Endothelial cell of umbilical vein (primary cell): ENCODE measurements around the gene UBE2E2. TPM values are rescaled to one million over a fixed set of nuclear protein-coding genes. Genes with fewer than 3 reads are reported as not detected.

ENCODE experiments used
- BruUV-seq: library from RNA; stranded (reverse); fragments of 400-500 nt; replicated peaks from 2 replicates; lab custom pipeline; 2021; lab: Mats Ljungman, UMichigan
- CTCF ChIA-PET: fragments of 300-600, 350-600 bp; sonication (Branson Sonifier 250); formaldehyde crosslinking; loops from one replicate; lab custom pipeline; 2021; ENCODE audit warnings: antibody characterized with exemption, inconsistent platforms; lab: Charles Lee
- POLR2A ChIA-PET: fragments of 300-600, 350-600 bp; sonication (Branson Sonifier 250); formaldehyde crosslinking; loops from one replicate; lab custom pipeline; 2021; ENCODE audit warnings: antibody characterized with exemption, inconsistent platforms; lab: Charles Lee
- DNase-seq: peaks from one replicate; pipeline ENCODE4 v3.0.0-alpha.2; 2011; ENCODE audit warnings: low read depth, low spot score
- FAIRE-seq: peaks from 2 replicates; lab custom pipeline; 2011; peaks lifted over from hg19 to GRCh38; lab: Jason Lieb, UNC
- H2AFZ ChIP-seq: 2 replicates; pipeline ENCODE4 v1.6.0; 2012; ENCODE audit warnings: low read depth, low read length, control low read depth, inconsistent platforms
- H3K27ac ChIP-seq: 2 replicates; pipeline ENCODE4 v1.5.1; 2011; ENCODE audit warnings: low read depth, mild to moderate bottlenecking, control low read depth, low read length, moderate library complexity; ENCODE audit not compliant: insufficient read depth
- H3K27me3 ChIP-seq, 2 experiments: 2 replicates each; pipeline versions ENCODE4 v1.6.0 to v1.6.1; 2011; ENCODE audit warnings: low read length in 2 of 2, mixed read lengths in 1 of 2; ENCODE audit not compliant: control insufficient read depth in 2 of 2, insufficient read depth in 2 of 2
- H3K36me3 ChIP-seq, 2 experiments: 2 replicates in 1 of 2; 3 replicates in 1 of 2; pipeline ENCODE4 v1.5.1; 2011; ENCODE audit warnings: low read length in 2 of 2, mild to moderate bottlenecking in 1 of 2, moderate library complexity in 1 of 2; ENCODE audit not compliant: control insufficient read depth in 2 of 2, insufficient read depth in 2 of 2; ENCODE audit errors: extremely low read depth in 1 of 2
- H3K4me1 ChIP-seq: 3 replicates; pipeline ENCODE4 v1.5.1; 2011; ENCODE audit warnings: mild to moderate bottlenecking, low read length; ENCODE audit not compliant: control insufficient read depth, insufficient read depth; ENCODE audit errors: extremely low read depth
- H3K4me2 ChIP-seq: 2 replicates; pipeline ENCODE4 v1.6.1; 2011; ENCODE audit warnings: low read length, control low read depth, mixed read lengths; ENCODE audit not compliant: insufficient read depth
- H3K4me3 ChIP-seq, 3 experiments: fragments of 200-600 bp in 1 of 3; sonication (generic), shearing (Covaris generic) in 1 of 3; replicated peaks in 1 of 3; 2 replicates each; pipeline ENCODE4 v1.5.1; 2011 to 2016; ENCODE audit warnings: control low read depth in 3 of 3, low read length in 3 of 3, mild to moderate bottlenecking in 2 of 3, inconsistent platforms in 1 of 3, low read depth in 1 of 3, moderate library complexity in 1 of 3; ENCODE audit not compliant: insufficient read depth in 1 of 3
- H3K79me2 ChIP-seq: 2 replicates; pipeline ENCODE4 v1.6.0; 2012; ENCODE audit warnings: low read length, inconsistent platforms; ENCODE audit not compliant: control insufficient read depth, insufficient read depth
- H3K9ac ChIP-seq: replicated peaks from 2 replicates; pipeline ENCODE3; 2011; ENCODE audit warnings: low read length, control low read depth; ENCODE audit not compliant: insufficient read depth; ENCODE audit errors: extremely low read depth
- H3K9me1 ChIP-seq: replicated peaks from 3 replicates; pipeline ENCODE4 v1.6.0; 2011; ENCODE audit warnings: mild to moderate bottlenecking, low read length; ENCODE audit not compliant: control insufficient read depth, insufficient read depth; ENCODE audit errors: extremely low read depth
- H3K9me3 ChIP-seq: replicated peaks from 2 replicates; pipeline ENCODE4 v1.5.1; 2012; ENCODE audit warnings: low read length, inconsistent platforms; ENCODE audit not compliant: control insufficient read depth, insufficient read depth
- H4K20me1 ChIP-seq: replicated peaks from 2 replicates; pipeline ENCODE3; 2011; ENCODE audit warnings: mild to moderate bottlenecking, low read length; ENCODE audit not compliant: control insufficient read depth, insufficient read depth; ENCODE audit errors: extremely low read depth
- CTCF ChIP-seq, 2 donors: IDR thresholded peaks; 1 replicate in 1 of 2; 2 replicates in 1 of 2; pipeline ENCODE4 v1.5.1; 2011; ENCODE audit warnings: low read length in 2 of 2, mild to moderate bottlenecking in 2 of 2, moderate library complexity in 2 of 2, control low read depth in 1 of 2, inconsistent platforms in 1 of 2, low read depth in 1 of 2; ENCODE audit not compliant: insufficient read depth in 1 of 2; ENCODE audit errors: extremely low read depth in 1 of 2
- EZH2 ChIP-seq: IDR thresholded peaks from 2 replicates; pipeline ENCODE4 v1.6.1; 2012; ENCODE audit warnings: borderline replicate concordance, low read depth, mild to moderate bottlenecking, moderate library complexity, low read length, inconsistent platforms; ENCODE audit not compliant: severe bottlenecking
- FOS ChIP-seq: IDR thresholded peaks from 2 replicates; pipeline ENCODE4 v1.6.1; 2011; ENCODE audit warnings: mild to moderate bottlenecking, low read length, moderate library complexity, borderline replicate concordance; ENCODE audit not compliant: insufficient read depth
- GATA2 ChIP-seq: IDR thresholded peaks from 2 replicates; pipeline ENCODE4 v1.7.0; 2011; ENCODE audit warnings: low read depth, mild to moderate bottlenecking, moderate library complexity, mixed read lengths, low read length; ENCODE audit not compliant: insufficient read length, insufficient read depth
- JUN ChIP-seq: IDR thresholded peaks from 2 replicates; pipeline ENCODE4 v1.6.1; 2011; ENCODE audit warnings: borderline replicate concordance, low read depth; ENCODE audit not compliant: insufficient read length, insufficient read depth
- MYC ChIP-seq: IDR thresholded peaks from one replicate; pipeline ENCODE4 v1.6.1; 2011; ENCODE audit warnings: mild to moderate bottlenecking, low read depth, low read length
- POLR2A ChIP-seq: IDR thresholded peaks from 2 replicates; pipeline ENCODE4 v1.6.1; 2012; ENCODE audit warnings: low read depth, mild to moderate bottlenecking, control low read depth, low read length
- POLR2AphosphoS5 ChIP-seq: IDR thresholded peaks from 2 replicates; pipeline ENCODE4 v1.6.1; 2012; ENCODE audit warnings: low read depth, mild to moderate bottlenecking, control low read depth, low read length, moderate library complexity; ENCODE audit not compliant: insufficient read depth
- dilution Hi-C: fragments of 300-500 bp; cut with MboI; formaldehyde crosslinking; loops from one replicate; pipeline ENCODE4 v1.15.0; 2019; ENCODE audit warnings: low sequenced_read_pairs; ENCODE audit not compliant: extremely low pct_ligation_motif_present
- intact Hi-C: fragments of 100-400 bp; cut with micrococcal nuclease; formaldehyde crosslinking; loops from one replicate; pipeline ENCODE4 v1.10.0; 2022
- polyA plus RNA-seq, 4 experiments: library from polyadenylated mRNA; depleted of rRNA in 3 of 4; stranded (reverse) in 3 of 4; unstranded in 1 of 4; fragments of >200 nt; gene quantifications; 2 replicates each; pipeline versions ENCODE4 v1.2.1 to v1.2.3, GENCODE V29; 2011 to 2012; ENCODE audit warnings: missing spikeins in 1 of 4
- total RNA-seq: library from RNA; stranded (reverse); gene quantifications from 2 replicates; pipeline ENCODE4 v1.2.3, GENCODE V29; 2021
- TF ChIP-seq, protein P1 (sequence below): IDR thresholded peaks from 2 replicates; pipeline ENCODE4 v1.6.1; 2011; ENCODE audit not compliant: insufficient read depth, insufficient read length

Gene UBE2E2
- total and polyA plus RNA-seq, 2 donors (not counting 3 experiments of a cell fraction or from before 2014, with no cell fraction given): 37.0 to 45.4 TPM

GRCh38 chr3:23537101-23537551 is 334.0 kb downstream of the UBE2E2 start:
- intact Hi-C loops: no loop called here
- no peaks in the 10 kb centered on the region for H3K27me3 ChIP-seq
- BruUV-seq: no TSS peak
- no peaks in the 10 kb centered on the region for H3K4me1 ChIP-seq
- H3K4me2 ChIP-seq: no peak overlapping the region
- H3K9ac ChIP-seq: no peak overlapping the region
- H3K9me1 ChIP-seq: no peaks in the 10 kb centered on the region
- no peak overlapping the region for H2AFZ ChIP-seq
- FAIRE-seq (no peak), DNase-seq (no peak)
- ChIA-PET POLR2A (no interaction called here), CTCF (interaction anchor here (1.2 kb wide), 1 partner anchor 14 kb away, joined by 3 read pairs; no protein-coding TSS in a partner anchor)
- H3K79me2 ChIP-seq: no peaks in the 10 kb centered on the region
- H3K36me3 ChIP-seq: no peaks in the 10 kb centered on the region
- TF ChIP-seq CTCF (IDR thresholded peaks at IDR 0.05; ENCODE audit: extremely low read depth in 1 of 2, insufficient read depth in 1 of 2, low read depth in 1 of 2, low read length in 2 of 2): no peak
- TF ChIP-seq JUN: no peak
- TF ChIP-seq, protein P1, sequence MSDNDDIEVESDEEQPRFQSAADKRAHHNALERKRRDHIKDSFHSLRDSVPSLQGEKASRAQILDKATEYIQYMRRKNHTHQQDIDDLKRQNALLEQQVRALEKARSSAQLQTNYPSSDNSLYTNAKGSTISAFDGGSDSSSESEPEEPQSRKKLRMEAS: no peak
- no peak for TF ChIP-seq POLR2AphosphoS5
- TF ChIP-seq MYC: no peak
- no peak for TF ChIP-seq FOS
- TF ChIP-seq POLR2A: no peak
- no peak for TF ChIP-seq GATA2
- no peak for TF ChIP-seq EZH2
- no peak overlapping the region for H3K4me3 ChIP-seq
- H3K9me3 ChIP-seq: no peaks in the 10 kb centered on the region
- dilution Hi-C loops: no loop called here
- no peak overlapping the region for H3K27ac ChIP-seq
- H4K20me1 ChIP-seq: no peaks in the 10 kb centered on the region
